ENCODE results near the gene PDRG1.

DNA sequence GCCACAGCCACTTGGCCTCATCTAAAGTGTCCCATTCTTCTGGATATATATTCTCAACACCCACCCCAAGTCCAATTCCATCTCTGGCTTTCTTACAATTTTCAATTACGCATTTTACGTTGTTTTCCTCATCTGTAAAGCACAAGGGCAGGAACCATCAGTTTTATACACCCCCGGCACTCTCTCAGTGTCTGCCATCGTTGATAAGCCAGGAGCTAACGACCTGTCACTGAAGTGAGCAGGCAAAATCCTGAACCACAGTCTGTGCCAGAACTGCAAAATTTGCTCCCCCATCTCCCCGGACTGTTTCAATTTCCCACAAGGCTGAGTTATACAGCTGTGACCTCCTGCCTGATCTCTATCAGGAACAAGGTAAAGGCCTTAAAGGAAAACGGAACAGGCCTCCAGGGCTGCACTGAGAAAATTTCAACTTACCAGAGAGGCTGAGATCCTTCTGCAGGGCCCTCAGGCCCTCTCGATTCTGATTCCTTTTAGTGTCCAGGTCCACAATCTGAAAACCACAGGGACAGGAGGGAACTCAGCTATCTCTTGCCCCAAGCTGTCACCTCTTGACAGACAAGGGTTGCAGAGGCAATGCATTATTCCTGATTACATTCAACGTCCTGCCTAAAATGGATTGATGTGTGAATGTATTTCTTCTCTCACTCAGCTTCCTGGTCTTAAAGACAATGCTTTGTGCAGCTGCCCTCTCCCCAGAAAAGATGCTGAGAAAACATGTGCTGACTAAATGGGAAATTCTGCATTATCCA lies 1.8 kb downstream of the PDRG1 start:
- TF ChIP-seq, protein P1, sequence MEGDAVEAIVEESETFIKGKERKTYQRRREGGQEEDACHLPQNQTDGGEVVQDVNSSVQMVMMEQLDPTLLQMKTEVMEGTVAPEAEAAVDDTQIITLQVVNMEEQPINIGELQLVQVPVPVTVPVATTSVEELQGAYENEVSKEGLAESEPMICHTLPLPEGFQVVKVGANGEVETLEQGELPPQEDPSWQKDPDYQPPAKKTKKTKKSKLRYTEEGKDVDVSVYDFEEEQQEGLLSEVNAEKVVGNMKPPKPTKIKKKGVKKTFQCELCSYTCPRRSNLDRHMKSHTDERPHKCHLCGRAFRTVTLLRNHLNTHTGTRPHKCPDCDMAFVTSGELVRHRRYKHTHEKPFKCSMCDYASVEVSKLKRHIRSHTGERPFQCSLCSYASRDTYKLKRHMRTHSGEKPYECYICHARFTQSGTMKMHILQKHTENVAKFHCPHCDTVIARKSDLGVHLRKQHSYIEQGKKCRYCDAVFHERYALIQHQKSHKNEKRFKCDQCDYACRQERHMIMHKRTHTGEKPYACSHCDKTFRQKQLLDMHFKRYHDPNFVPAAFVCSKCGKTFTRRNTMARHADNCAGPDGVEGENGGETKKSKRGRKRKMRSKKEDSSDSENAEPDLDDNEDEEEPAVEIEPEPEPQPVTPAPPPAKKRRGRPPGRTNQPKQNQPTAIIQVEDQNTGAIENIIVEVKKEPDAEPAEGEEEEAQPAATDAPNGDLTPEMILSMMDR (IDR thresholded peaks at IDR 0.05; ENCODE audit: borderline replicate concordance, extremely low read depth, low read length, poor library complexity, severe bottlenecking) = no peak
- no peak for TF ChIP-seq EZH2 (IDR thresholded peaks at IDR 0.05; ENCODE audit: borderline replicate concordance, low read depth, low read length, severe bottlenecking)
